BLaER1 (cell line): ENCODE measurements around the gene C6orf62.
"Not testable (repeated sequence)": the region's sequence is repeated elsewhere in the genome, so short reads cannot be mapped to it uniquely, and the experiment has no call there.

Experiments used
- H3K27ac ChIP-seq: shearing (Covaris generic); formaldehyde crosslinking; 2 replicates; pipeline ENCODE4 v1.8.1; 2022
- H3K27me3 ChIP-seq: shearing (Covaris generic); formaldehyde crosslinking; 2 replicates; pipeline ENCODE4 v1.8.1; 2022
- H3K36me3 ChIP-seq: shearing (Covaris generic); formaldehyde crosslinking; 2 replicates; pipeline ENCODE4 v1.8.1; 2022
- H3K4me1 ChIP-seq: shearing (Covaris generic); formaldehyde crosslinking; 2 replicates; pipeline ENCODE4 v1.8.1; 2022
- H3K4me2 ChIP-seq: shearing (Covaris generic); formaldehyde crosslinking; 2 replicates; pipeline ENCODE4 v1.8.1; 2022
- H3K4me3 ChIP-seq: shearing (Covaris generic); formaldehyde crosslinking; 2 replicates; pipeline ENCODE4 v1.8.1; 2022
- H3K9ac ChIP-seq: shearing (Covaris generic); formaldehyde crosslinking; 2 replicates; pipeline ENCODE4 v1.8.1; 2022
- H3K9me3 ChIP-seq: shearing (Covaris generic); formaldehyde crosslinking; 2 replicates; pipeline ENCODE4 v1.8.1; 2022
- H4K20me1 ChIP-seq: shearing (Covaris generic); formaldehyde crosslinking; 2 replicates; pipeline ENCODE4 v1.8.1; 2022
- Cebpa-rat ChIP-seq: shearing (Covaris generic); IDR thresholded peaks from 2 replicates; pipeline ENCODE4 v1.8.1; 2022

C6orf62 gene

GRCh38 chr6:24759718-24760117 lies 40.8 kb upstream of the C6orf62 start:
- Histone ChIP-seq H3K9me3 (peaks cover under 1% of the 10 kb centered on the region; the same call in 1 of the 2 replicates), H3K4me2 (no peak overlapping the region), H3K27ac (no peak overlapping the region), H3K4me1 (no peaks in the 10 kb centered on the region), H3K4me3 (no peak overlapping the region), H3K27me3 (no peaks in the 10 kb centered on the region), H4K20me1 (no peaks in the 10 kb centered on the region), H3K9ac (no peak overlapping the region), H3K36me3 (no peaks in the 10 kb centered on the region)
- TF ChIP-seq Cebpa-rat: no peak

GRCh38 chr6:24757611-24758010 lies 38.7 kb upstream of the C6orf62 start:
- no peaks in the 10 kb centered on the region for H4K20me1 ChIP-seq
- H3K27ac ChIP-seq: no peak overlapping the region
- peaks cover 5% of the 10 kb centered on the region; the same call in 1 of the 2 replicates for H3K9me3 ChIP-seq
- no peak overlapping the region for H3K4me2 ChIP-seq
- H3K4me1 ChIP-seq: no peaks in the 10 kb centered on the region
- H3K4me3 ChIP-seq: no peak overlapping the region
- H3K9ac ChIP-seq: no peak overlapping the region
- TF ChIP-seq Cebpa-rat: no peak
- H3K27me3 ChIP-seq: no peaks in the 10 kb centered on the region
- no peaks in the 10 kb centered on the region for H3K36me3 ChIP-seq

GRCh38 chr6:24755279-24755678 lies 36.3 kb upstream of the C6orf62 start:
- no peak overlapping the region for H3K27ac ChIP-seq
- H4K20me1 ChIP-seq: no peaks in the 10 kb centered on the region
- H3K36me3 ChIP-seq: no peaks in the 10 kb centered on the region
- H3K9ac ChIP-seq: no peak overlapping the region
- no peaks in the 10 kb centered on the region for H3K27me3 ChIP-seq
- peaks cover 5% of the 10 kb centered on the region; the same call in 1 of the 2 replicates for H3K9me3 ChIP-seq
- H3K4me3 ChIP-seq: no peak overlapping the region
- H3K4me1 ChIP-seq: no peaks in the 10 kb centered on the region
- TF ChIP-seq Cebpa-rat: no peak
- no peak overlapping the region for H3K4me2 ChIP-seq

- H4K20me1 ChIP-seq, H3K27me3 ChIP-seq, H3K4me2 ChIP-seq, H3K27ac ChIP-seq, H3K36me3 ChIP-seq, H3K9me3 ChIP-seq, H3K4me3 ChIP-seq, H3K9ac ChIP-seq, H3K4me1 ChIP-seq: not testable (repeated sequence)
These were observed 35.4 kb upstream of the C6orf62 start for GRCh38 chr6:24754378-24754777.

GRCh38 chr6:24753545-24753944 lies 34.6 kb upstream of the C6orf62 start:
- H3K4me3 ChIP-seq: no peak overlapping the region
- no peak for TF ChIP-seq Cebpa-rat

GRCh38 chr6:24752917-24753492 lies 34.1 kb upstream of the C6orf62 start:
- H3K27ac ChIP-seq: no peak overlapping the region
- no peak overlapping the region for H3K9ac ChIP-seq
- no peak overlapping the region for H3K4me2 ChIP-seq

More at GRCh38 chr6:24753545-24753944, 34.6 kb upstream of the C6orf62 start:
- Histone ChIP-seq H3K4me2 (no peak overlapping the region), H3K27ac (no peak overlapping the region), H3K9me3 (peaks cover 5% of the 10 kb centered on the region; the same call in 1 of the 2 replicates), H3K27me3 (no peaks in the 10 kb centered on the region), H3K9ac (no peak overlapping the region), H4K20me1 (no peaks in the 10 kb centered on the region), H3K4me1 (no peaks in the 10 kb centered on the region), H3K36me3 (no peaks in the 10 kb centered on the region)

GRCh38 chr6:24752503-24752902 lies 33.5 kb upstream of the C6orf62 start:
- no peaks in the 10 kb centered on the region for H3K27me3 ChIP-seq

More at GRCh38 chr6:24752917-24753492, 34.1 kb upstream of the C6orf62 start:
- no peaks in the 10 kb centered on the region for H4K20me1 ChIP-seq
- H3K4me3 ChIP-seq: no peak overlapping the region
- H3K9me3 ChIP-seq: peaks cover 5% of the 10 kb centered on the region; the same call in 1 of the 2 replicates
- H3K36me3 ChIP-seq: no peaks in the 10 kb centered on the region
- H3K4me1 ChIP-seq: no peaks in the 10 kb centered on the region
- no peaks in the 10 kb centered on the region for H3K27me3 ChIP-seq
- no peak for TF ChIP-seq Cebpa-rat

GRCh38 chr6:24750878-24751277 lies 31.9 kb upstream of the C6orf62 start:
- H3K9me3 ChIP-seq, H3K36me3 ChIP-seq, H3K27ac ChIP-seq, H3K4me2 ChIP-seq, H3K27me3 ChIP-seq, H3K9ac ChIP-seq, H3K4me3 ChIP-seq, H3K4me1 ChIP-seq, H4K20me1 ChIP-seq: not testable (repeated sequence)

More at GRCh38 chr6:24752503-24752902, 33.5 kb upstream of the C6orf62 start:
- TF ChIP-seq Cebpa-rat: no peak
- Histone ChIP-seq H3K4me1 (no peaks in the 10 kb centered on the region), H3K27ac (no peak overlapping the region), H4K20me1 (no peaks in the 10 kb centered on the region), H3K9me3 (peaks cover 5% of the 10 kb centered on the region; the same call in 1 of the 2 replicates), H3K36me3 (no peaks in the 10 kb centered on the region), H3K4me2 (no peak overlapping the region), H3K9ac (no peak overlapping the region), H3K4me3 (no peak overlapping the region)

- Histone ChIP-seq H3K27ac (no peak overlapping the region), H3K4me2 (no peak overlapping the region)
- TF ChIP-seq Cebpa-rat: no peak
These were observed 30.3 kb upstream of the C6orf62 start for GRCh38 chr6:24749297-24749696.

GRCh38 chr6:24744911-24745310 lies 26.0 kb upstream of the C6orf62 start:
- TF ChIP-seq Cebpa-rat: no peak

More at GRCh38 chr6:24749297-24749696, 30.3 kb upstream of the C6orf62 start:
- Histone ChIP-seq H3K9me3 (peaks cover under 1% of the 10 kb centered on the region; the same call in 1 of the 2 replicates), H3K9ac (no peak overlapping the region), H3K27me3 (no peaks in the 10 kb centered on the region), H3K4me3 (no peak overlapping the region), H3K36me3 (no peaks in the 10 kb centered on the region), H4K20me1 (no peaks in the 10 kb centered on the region), H3K4me1 (no peaks in the 10 kb centered on the region)

GRCh38 chr6:24743944-24744335 lies 25.0 kb upstream of the C6orf62 start:
- Histone ChIP-seq H3K4me1 (no peaks in the 10 kb centered on the region), H3K36me3 (no peaks in the 10 kb centered on the region), H3K4me2 (no peak overlapping the region), H3K4me3 (no peak overlapping the region), H3K27ac (no peak overlapping the region), H3K27me3 (no peaks in the 10 kb centered on the region), H3K9me3 (peaks cover 4% of the 10 kb centered on the region; the same call in 1 of the 2 replicates), H4K20me1 (no peaks in the 10 kb centered on the region), H3K9ac (no peak overlapping the region)
- TF ChIP-seq Cebpa-rat: no peak

More at GRCh38 chr6:24744911-24745310, 26.0 kb upstream of the C6orf62 start:
- H3K9me3 ChIP-seq: peaks cover 4% of the 10 kb centered on the region; the same call in 1 of the 2 replicates
- no peak overlapping the region for H3K4me2 ChIP-seq
- no peak overlapping the region for H3K27ac ChIP-seq
- no peak overlapping the region for H3K4me3 ChIP-seq
- H3K27me3 ChIP-seq: no peaks in the 10 kb centered on the region
- H3K36me3 ChIP-seq: no peaks in the 10 kb centered on the region
- no peaks in the 10 kb centered on the region for H4K20me1 ChIP-seq
- H3K4me1 ChIP-seq: no peaks in the 10 kb centered on the region
- no peak overlapping the region for H3K9ac ChIP-seq
